Endothelial cell (in vitro differentiated cells): ENCODE results near the gene STS. TPM values are rescaled to one million over a fixed set of nuclear protein-coding genes. Genes with fewer than 3 reads are reported as not detected.

ENCODE experiments used
- DNase-seq: peaks from one replicate; pipeline ENCODE4 v3.0.0; 2021; ENCODE audit warnings: low spot score
- H3K27ac Mint-ChIP-seq: one replicate; pipeline ENCODE4 v1.8.0; 2021; ENCODE audit warnings: mixed read lengths, inconsistent platforms; ENCODE audit not compliant: unreplicated experiment
- H3K27me3 Mint-ChIP-seq: one replicate; pipeline ENCODE4 v1.8.0; 2021; ENCODE audit warnings: mild to moderate bottlenecking, moderate library complexity, mixed read lengths, inconsistent platforms; ENCODE audit not compliant: unreplicated experiment
- H3K36me3 Mint-ChIP-seq: one replicate; pipeline ENCODE4 v1.8.0; 2021; ENCODE audit warnings: mild to moderate bottlenecking, low read depth, mixed read lengths, inconsistent platforms; ENCODE audit not compliant: unreplicated experiment
- H3K4me1 Mint-ChIP-seq: one replicate; pipeline ENCODE4 v1.8.0; 2021; ENCODE audit warnings: mild to moderate bottlenecking, mixed read lengths, inconsistent platforms; ENCODE audit not compliant: unreplicated experiment
- H3K4me3 Mint-ChIP-seq: one replicate; pipeline ENCODE4 v1.8.0; 2021; ENCODE audit warnings: mild to moderate bottlenecking, mixed read lengths, inconsistent platforms; ENCODE audit not compliant: unreplicated experiment
- H3K9me3 Mint-ChIP-seq: one replicate; pipeline ENCODE4 v1.8.0; 2021; ENCODE audit warnings: mixed read lengths, inconsistent platforms; ENCODE audit not compliant: unreplicated experiment
- CTCF ChIP-seq: fragments of 200-600 bp; sonication (generic); IDR thresholded peaks from one replicate; pipeline ENCODE4 v1.5.0; 2021; ENCODE audit warnings: antibody characterized with exemption; ENCODE audit not compliant: unreplicated experiment
- total RNA-seq: library from RNA; stranded (reverse); fragmentation: NEBNext Ultra II Directional; extraction: Animal tissue kit (Norgen Biotek cat#: 25700); gene quantifications from one replicate; pipeline ENCODE4 v1.2.1, GENCODE V29; 2021; ENCODE audit not compliant: unreplicated experiment

The STS gene
- total RNA-seq, 1 donor from 2014 or later = 7.2 TPM

GRCh38 chrX:7112071-7112470 lies 35.4 kb upstream of the STS start:
- no peak overlapping the region for H3K27ac Mint-ChIP-seq
- H3K9me3 Mint-ChIP-seq = no peaks in the 10 kb centered on the region
- H3K36me3 Mint-ChIP-seq = peaks cover 3% of the 10 kb centered on the region
- no peak for TF ChIP-seq CTCF
- no peak for DNase-seq
- peaks cover 18% of the 10 kb centered on the region for H3K4me1 Mint-ChIP-seq
- H3K4me3 Mint-ChIP-seq = no peak overlapping the region
- no peaks in the 10 kb centered on the region for H3K27me3 Mint-ChIP-seq

GRCh38 chrX:7115557-7115956 lies 32.0 kb upstream of the STS start:
- H3K36me3 Mint-ChIP-seq = peaks cover 4% of the 10 kb centered on the region
- H3K27me3 Mint-ChIP-seq = no peaks in the 10 kb centered on the region
- no peak for DNase-seq
- H3K9me3 Mint-ChIP-seq = no peaks in the 10 kb centered on the region
- peaks cover 21% of the 10 kb centered on the region for H3K4me1 Mint-ChIP-seq
- no peak overlapping the region for H3K4me3 Mint-ChIP-seq
- no peak overlapping the region for H3K27ac Mint-ChIP-seq
- TF ChIP-seq CTCF = no peak

- no peak for DNase-seq
- Mint-ChIP-seq H3K27ac (no peak overlapping the region), H3K27me3 (no peaks in the 10 kb centered on the region), H3K9me3 (no peaks in the 10 kb centered on the region), H3K4me3 (no peak overlapping the region), H3K36me3 (peaks cover 4% of the 10 kb centered on the region), H3K4me1 (peaks cover 21% of the 10 kb centered on the region)
- TF ChIP-seq CTCF = no peak
These were observed 31.4 kb upstream of the STS start for GRCh38 chrX:7116081-7116480.

GRCh38 chrX:7117587-7117986 lies 29.9 kb upstream of the STS start:
- H3K27me3 Mint-ChIP-seq = no peaks in the 10 kb centered on the region
- no peaks in the 10 kb centered on the region for H3K9me3 Mint-ChIP-seq
- H3K4me3 Mint-ChIP-seq = no peak overlapping the region
- H3K36me3 Mint-ChIP-seq = peaks cover 4% of the 10 kb centered on the region
- no peak overlapping the region for H3K27ac Mint-ChIP-seq
- no peak for DNase-seq
- H3K4me1 Mint-ChIP-seq = peaks cover 36% of the 10 kb centered on the region
- TF ChIP-seq CTCF = no peak

- H3K36me3 Mint-ChIP-seq = peaks cover 4% of the 10 kb centered on the region
- H3K27me3 Mint-ChIP-seq = no peaks in the 10 kb centered on the region
- peak overlapping the region; percentile 36 for H3K27ac Mint-ChIP-seq
- peaks cover 43% of the 10 kb centered on the region for H3K4me1 Mint-ChIP-seq
- no peaks in the 10 kb centered on the region for H3K9me3 Mint-ChIP-seq
- TF ChIP-seq CTCF = no peak
- no peak overlapping the region for H3K4me3 Mint-ChIP-seq
- DNase-seq = no peak
These were observed 27.3 kb upstream of the STS start for GRCh38 chrX:7119950-7120877.
